Measurements from ENCODE around the gene FNIP2. TPM values are rescaled to one million over a fixed set of nuclear protein-coding genes. Genes with fewer than 3 reads are reported as not detected.
"Not testable (repeated sequence)": the region's sequence is repeated elsewhere in the genome, so short reads cannot be mapped to it uniquely, and the experiment has no call there.

Gene FNIP2
- total RNA-seq, 4 donors from 2014 or later = 48.9 to 75.8 (median 63.2) TPM

GRCh38 chr4:158948071-158948470 lies 179.2 kb downstream of the FNIP2 start:
- DNase-seq = no peak
- TF ChIP-seq POLR2A (IDR thresholded peaks at IDR 0.05) = no peak
- no peak for TF ChIP-seq CTCF (IDR thresholded peaks at IDR 0.05)
- no peak overlapping the region for H3K27ac ChIP-seq
- no peaks in the 10 kb centered on the region for H3K27me3 ChIP-seq
- H3K36me3 ChIP-seq = no peaks in the 10 kb centered on the region
- WGBS, 2 donors = 94 to 95% methylated on average over 2 of the region's 2 CpGs
- H3K9me3 ChIP-seq = no peaks in the 10 kb centered on the region
- no peaks in the 10 kb centered on the region for H3K4me1 ChIP-seq
- no peak overlapping the region for H3K4me3 ChIP-seq (replicated peaks in 1 of 3)
- intact Hi-C loops (cut with DNase I) = no loop called here

GRCh38 chr4:158949099-158949498 lies 180.3 kb downstream of the FNIP2 start:
- Histone ChIP-seq H3K4me3 (replicated peaks in 1 of 3) (no peak overlapping the region), H3K4me1 (no peaks in the 10 kb centered on the region), H3K9me3 (no peaks in the 10 kb centered on the region), H3K27me3 (no peaks in the 10 kb centered on the region), H3K36me3 (no peaks in the 10 kb centered on the region), H3K27ac (no peak overlapping the region)
- no peak for DNase-seq
- intact Hi-C loops (cut with DNase I) = no loop called here
- TF ChIP-seq POLR2A (IDR thresholded peaks at IDR 0.05) (no peak), CTCF (IDR thresholded peaks at IDR 0.05) (no peak)

- H3K27me3 ChIP-seq; intact Hi-C loops (cut with DNase I); DNase-seq; H3K36me3 ChIP-seq; H3K4me3 ChIP-seq (replicated peaks in 1 of 3); H3K9me3 ChIP-seq; H3K27ac ChIP-seq; H3K4me1 ChIP-seq: not testable (repeated sequence)
- 95% methylated on average over 2 of the region's 2 CpGs for WGBS, 2 donors
These were observed 183.5 kb downstream of the FNIP2 start for GRCh38 chr4:158952221-158952774.

GRCh38 chr4:158956345-158956744 lies 187.5 kb downstream of the FNIP2 start:
- H3K9me3 ChIP-seq; H3K4me1 ChIP-seq; intact Hi-C loops (cut with DNase I); H3K36me3 ChIP-seq; H3K27me3 ChIP-seq; DNase-seq; H3K4me3 ChIP-seq (replicated peaks in 1 of 3); H3K27ac ChIP-seq: not testable (repeated sequence)
- 85 to 91% methylated on average over 9 of the region's 9 CpGs for WGBS, 2 donors

- H3K36me3 ChIP-seq; H3K27me3 ChIP-seq; DNase-seq; H3K4me3 ChIP-seq (replicated peaks in 1 of 3); H3K9me3 ChIP-seq; H3K27ac ChIP-seq; intact Hi-C loops (cut with DNase I); H3K4me1 ChIP-seq: not testable (repeated sequence)
- WGBS, 2 donors = 91 to 96% methylated on average over 3 of the region's 3 CpGs
These were observed 188.1 kb downstream of the FNIP2 start for GRCh38 chr4:158956918-158957317.

Small RNAs within 50 kb of the gene (small RNA-seq; reads per million reads assigned to genes)
- gene RF00157 (not detected), gene RNU6-128P (not detected)

Other genes with a start within 250 kb of the FNIP2 start
- gene RXFP1, start 247.1 kb upstream of the FNIP2 start, total RNA-seq = 1 to 10 TPM in 1 of 4 donors, under 1 TPM in 3; 0.13 to 3.5 (median 0.63) TPM
- gene C4orf46, start 97.1 kb upstream of the FNIP2 start, total RNA-seq = 10 to 100 TPM; 12.6 to 15.4 (median 13.2) TPM
- 10 to 100 TPM; 32.6 to 64.0 (median 52.3) TPM for gene ETFDH, start 96.7 kb upstream of the FNIP2 start, total RNA-seq
- gene PPID, start 45.6 kb upstream of the FNIP2 start, total RNA-seq = 10 to 100 TPM in 3 of 4 donors, 1 to 10 TPM in 1; 6.8 to 24.4 (median 19.9) TPM